NCI-H146 treated with DMSO at 0.1 percent for 48 hours (cell line): Measurements from ENCODE around the gene C16orf89.
A peak's percentile ranks its signal among the peaks of the same experiment; 100 is the strongest.

Experiments used
- DNase-seq: peaks from one replicate; lab custom pipeline; 2025; ENCODE audit not compliant: unreplicated experiment; lab: John Stamatoyannopoulos, UW

C16orf89 gene

DNA sequence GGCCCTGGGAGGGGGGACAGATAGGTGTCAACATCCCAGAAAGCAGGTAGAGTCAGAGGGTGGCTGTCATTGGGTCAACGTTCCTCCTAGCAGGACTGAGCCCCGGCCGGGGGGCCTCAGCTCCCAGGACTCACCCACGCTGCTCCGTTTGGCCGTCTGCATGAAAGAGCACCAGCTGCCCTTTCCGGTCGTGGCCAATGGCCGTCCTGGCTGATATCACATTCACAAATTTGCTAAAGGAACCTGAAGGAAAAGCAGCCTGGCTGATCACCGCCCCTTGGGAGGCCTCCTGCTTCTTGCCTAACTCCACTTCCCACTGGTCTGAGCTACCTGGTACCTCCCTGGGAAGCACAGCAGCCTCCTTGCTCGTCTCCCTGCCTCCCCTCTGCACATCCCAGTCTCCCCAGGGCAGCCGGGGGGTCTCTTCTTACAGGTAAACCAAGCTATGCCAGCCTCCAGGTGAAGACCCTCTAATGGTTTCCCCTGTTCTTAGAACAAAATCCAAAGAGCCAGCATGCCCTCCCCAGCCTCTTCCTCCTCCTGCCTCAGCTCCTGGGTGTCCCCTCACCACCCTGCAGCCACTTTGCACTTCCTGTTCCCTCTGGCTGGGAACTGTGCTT lies 35.4 kb downstream of the C16orf89 start:
- no peak for DNase-seq

GRCh38 chr16:5028950-5029475 lies 36.7 kb downstream of the C16orf89 start:
- DNase-seq = no peak

- DNase-seq = no peak
Measured at GRCh38 chr16:5027575-5028235, 38.1 kb downstream of the C16orf89 start.

DNA sequence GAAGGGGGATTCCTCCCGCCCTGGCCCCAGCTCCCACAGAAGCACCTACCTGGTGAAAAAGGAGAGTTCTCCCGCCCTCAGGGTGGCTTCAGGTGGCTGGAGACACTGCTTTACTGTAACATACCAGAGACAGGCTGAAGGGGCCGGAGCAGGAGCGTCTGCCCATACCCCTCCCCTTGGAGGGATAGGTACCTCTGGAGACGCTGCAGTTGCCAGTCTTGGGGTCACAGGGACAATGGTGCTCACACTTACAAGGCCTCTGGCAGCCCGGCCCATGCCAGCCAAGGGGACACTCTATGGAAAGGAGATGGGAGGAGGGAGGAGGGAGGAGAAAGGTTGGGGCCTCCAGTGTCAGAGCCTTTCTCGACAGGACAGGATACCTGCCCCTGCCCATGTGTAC lies 38.7 kb downstream of the C16orf89 start:
- no peak for DNase-seq

- no peak for DNase-seq
Measured at GRCh38 chr16:5026664-5027063, 39.1 kb downstream of the C16orf89 start.

DNA sequence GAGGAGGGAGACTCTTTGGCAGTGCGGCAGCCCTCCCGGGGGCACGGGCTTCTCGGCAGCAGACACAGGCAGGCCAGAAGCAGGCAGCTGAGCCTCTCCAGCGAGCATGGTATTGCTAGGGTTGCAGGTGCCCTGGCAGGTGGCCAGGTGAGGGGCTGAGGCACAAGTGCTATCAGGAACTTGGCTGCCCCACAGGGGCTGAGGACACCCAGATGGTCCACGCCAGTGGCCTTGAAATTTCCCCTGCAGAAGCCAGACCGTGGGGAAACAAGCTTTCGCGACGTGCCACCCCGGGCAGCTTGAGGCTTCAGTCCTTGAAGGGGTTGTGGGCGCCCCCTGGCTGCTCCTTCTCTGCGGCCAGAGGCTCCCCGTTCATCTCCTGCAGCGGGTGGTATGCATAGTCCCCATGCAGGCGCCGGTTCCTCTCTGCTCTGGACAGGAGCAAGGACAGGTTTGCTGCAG lies 40.6 kb downstream of the C16orf89 start:
- peak; percentile 52 for DNase-seq

DNA sequence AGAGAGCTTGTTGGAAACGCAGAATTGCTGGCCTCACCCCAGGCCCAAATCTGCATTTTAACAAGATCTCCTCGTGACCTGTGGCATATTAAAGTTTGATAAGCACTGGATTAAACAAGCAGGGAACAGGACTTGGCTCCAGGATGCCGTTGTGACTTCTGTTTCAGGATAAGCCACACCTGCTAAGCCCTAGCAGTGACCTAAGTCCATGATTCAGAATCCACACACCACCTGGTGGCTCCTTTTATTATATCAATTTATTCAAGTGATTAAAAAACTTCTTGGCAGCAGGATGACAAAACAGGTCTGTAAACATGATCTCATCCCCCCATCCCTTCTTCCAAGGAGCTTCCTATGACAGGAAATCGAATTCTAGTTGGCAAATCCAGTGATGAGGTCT lies 41.1 kb downstream of the C16orf89 start:
- DNase-seq = peak; percentile 51

DNA sequence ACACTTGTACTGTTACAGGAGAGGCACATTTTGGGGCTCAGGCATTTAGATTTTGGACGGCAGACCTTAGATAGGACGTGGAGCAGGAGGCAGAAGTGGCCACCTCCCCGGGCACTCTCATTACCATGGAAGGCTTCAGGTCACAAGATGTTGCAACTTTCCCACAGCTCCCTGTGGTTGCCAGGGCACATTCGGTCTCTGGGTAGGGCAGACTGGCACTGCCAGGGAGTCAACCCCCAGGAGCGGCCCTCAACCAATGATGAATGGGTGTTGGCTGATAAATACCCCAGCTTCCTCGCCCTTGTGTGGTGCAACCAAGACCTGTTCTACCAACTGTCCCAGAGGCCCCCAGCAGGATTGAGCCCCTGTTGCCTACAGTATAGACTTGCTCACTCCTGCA lies 43.2 kb downstream of the C16orf89 start:
- no peak for DNase-seq

DNA sequence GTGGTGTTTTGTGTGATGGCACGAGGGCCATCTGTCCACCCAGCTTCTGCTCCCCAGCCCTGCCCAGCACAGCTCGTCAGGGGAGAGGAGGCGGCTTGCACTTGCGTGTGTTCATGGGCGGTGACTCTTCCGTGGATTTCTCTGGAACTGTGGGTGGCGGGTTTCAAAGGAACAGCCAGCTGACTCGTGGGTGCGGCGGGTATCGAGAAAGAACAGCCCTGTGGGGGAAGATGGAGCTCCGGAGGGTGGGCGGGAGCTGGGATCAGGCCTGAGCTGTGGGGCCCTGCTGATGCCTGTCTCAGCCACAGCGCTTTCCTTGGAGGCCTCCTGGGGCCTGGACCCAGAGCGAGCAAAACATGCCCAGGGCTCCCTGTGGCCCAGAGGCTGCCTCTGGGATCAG lies 45.2 kb downstream of the C16orf89 start:
- no peak for DNase-seq

DNA sequence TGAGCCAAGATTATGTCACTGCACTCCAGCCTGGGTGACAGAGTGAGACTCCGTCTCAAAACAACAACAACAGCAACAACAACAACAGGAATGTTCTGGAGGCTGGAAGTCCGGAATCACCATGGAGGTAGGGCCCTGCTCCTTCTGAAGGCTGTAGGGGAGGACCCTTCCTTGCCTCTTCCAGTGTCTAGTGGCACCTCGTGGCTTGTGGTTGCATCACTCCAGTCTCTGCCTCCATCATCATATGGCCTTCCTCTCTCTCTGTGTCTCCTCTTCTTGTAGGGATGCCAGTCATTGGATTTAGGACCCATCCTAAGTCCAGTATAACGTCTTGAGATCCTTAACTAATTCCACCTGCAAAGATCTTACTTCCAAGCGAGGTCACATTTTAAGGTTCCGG lies 46.0 kb downstream of the C16orf89 start:
- no peak for DNase-seq

GRCh38 chr16:5018793-5019192 lies 47.0 kb downstream of the C16orf89 start:
- no peak for DNase-seq

- DNase-seq = no peak
Measured at GRCh38 chr16:5017678-5017969, 48.1 kb downstream of the C16orf89 start.

DNA sequence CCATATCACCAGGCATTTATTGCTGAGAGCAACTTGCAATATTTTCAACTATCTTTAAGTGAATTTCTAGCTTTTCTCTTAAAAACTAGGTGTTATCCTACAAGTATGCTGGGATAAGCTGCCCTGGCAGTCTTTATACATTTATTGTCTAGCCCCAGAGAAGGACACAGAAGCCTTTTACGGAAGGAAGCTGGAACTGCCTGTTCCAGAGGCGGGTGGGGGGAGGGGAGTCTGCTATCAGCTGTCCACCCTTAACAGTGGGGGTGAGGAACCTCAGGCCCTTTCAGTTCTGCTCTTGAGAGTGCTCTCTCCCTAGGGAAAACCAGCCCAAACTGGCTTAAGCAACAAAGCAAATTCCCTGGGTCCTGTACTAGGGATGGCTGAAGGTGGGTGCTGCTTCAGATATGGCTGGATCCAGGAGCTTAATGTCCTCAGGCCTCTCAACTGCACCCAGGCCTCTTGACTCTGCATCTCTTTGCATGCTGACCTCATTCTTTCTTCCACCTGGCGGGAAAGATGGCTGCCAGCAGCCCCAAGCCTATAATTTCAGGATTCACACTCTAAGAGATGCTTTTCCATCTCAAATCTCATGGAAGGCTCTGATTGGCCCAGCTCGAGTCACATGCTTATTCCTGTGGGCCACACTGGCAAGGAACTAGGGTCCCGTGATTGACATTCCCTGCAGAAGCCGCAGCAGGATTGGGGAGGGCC lies 48.6 kb downstream of the C16orf89 start:
- DNase-seq = no peak

- no peak for DNase-seq
Measured at GRCh38 chr16:5015887-5016286, 49.9 kb downstream of the C16orf89 start.

DNA sequence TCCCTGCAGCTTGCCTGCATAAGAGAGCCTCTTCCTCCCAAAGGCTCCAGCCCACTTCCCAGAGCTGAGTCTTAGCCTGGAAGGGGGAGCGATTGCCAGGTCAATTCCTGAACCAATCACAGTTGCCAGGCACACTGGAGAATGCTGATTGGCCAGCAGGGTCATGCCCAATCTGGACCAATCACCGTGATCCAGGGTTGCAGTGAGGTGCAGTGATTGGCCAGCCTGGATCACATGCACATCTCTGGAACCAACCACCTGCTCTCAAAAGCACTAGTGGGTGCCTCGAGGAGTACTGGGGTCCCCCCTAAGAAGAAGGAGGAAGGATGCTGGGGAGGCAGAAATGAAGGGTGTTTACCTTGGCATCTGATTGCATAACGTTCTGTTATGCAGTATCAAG lies 50.4 kb downstream of the C16orf89 start:
- DNase-seq = no peak

DNA sequence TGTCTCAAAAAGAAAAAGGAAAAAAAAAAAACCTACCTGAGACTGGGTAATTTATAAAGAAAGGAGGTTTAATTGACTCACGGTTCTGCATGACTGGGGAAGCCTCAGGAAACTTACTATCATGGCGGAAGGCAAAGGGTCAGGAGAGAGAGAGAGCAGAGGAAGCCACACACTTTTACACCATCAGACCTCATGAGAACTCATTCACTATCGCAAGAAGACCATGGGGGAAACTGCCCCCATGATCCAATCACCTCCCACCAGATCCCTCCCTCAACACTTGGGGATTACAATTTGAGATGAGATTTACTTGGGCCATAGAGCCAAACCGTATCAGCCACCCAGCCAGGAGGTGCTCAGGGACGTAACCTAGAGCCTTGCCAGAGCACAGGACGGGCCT lies 52.9 kb downstream of the C16orf89 start:
- DNase-seq = no peak

GRCh38 chr16:5011637-5012036 lies 54.1 kb downstream of the C16orf89 start:
- no peak for DNase-seq

- no peak for DNase-seq
Measured at GRCh38 chr16:5010576-5011329, 55.0 kb downstream of the C16orf89 start.

DNA sequence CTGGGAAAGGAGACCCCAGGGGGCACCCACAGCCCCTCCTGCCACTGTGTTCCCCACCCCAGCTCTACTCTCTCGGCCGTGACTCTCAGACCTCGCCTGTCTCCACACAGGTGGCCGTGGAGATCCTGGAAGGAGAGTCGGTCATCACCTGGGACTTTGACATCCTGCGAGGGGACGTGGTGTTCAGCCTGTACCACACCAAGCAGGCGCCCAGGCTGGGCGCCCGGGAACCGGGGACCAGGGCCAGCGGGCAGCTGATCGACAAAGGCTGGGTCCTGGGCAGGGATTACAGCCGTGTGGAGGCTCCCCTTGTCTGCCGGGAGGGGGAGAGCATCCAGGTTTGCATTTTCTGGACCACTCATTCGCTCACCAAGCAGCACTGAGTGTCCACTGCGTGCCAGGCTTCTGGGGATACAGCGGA lies 57.4 kb downstream of the C16orf89 start:
- DNase-seq = no peak

DNA sequence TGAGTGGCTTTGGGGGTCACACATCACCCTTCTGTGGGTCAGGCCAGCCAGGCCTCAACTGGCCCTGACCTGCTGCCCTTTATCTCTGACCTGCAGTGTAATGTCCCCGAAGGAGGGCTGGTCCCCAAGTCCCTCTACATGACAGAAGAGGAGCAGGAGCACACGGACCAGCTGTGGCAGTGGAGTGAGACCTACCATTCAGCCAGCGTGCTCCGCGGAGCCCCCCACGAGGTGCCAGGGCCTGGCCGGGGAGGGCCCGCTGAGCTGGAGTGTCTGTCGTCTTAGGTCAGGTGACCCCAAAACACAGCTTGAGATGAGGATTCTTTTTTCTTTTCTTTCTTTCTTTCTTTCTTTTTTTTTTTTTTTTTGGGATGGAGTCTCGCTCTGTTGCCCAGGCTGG lies 58.5 kb downstream of the C16orf89 start:
- no peak for DNase-seq

GRCh38 chr16:5006348-5007193 lies 59.2 kb downstream of the C16orf89 start:
- no peak for DNase-seq
